GF-D8 (cell line): ENCODE data around the gene NR1D2.

Source experiments
- DNase-seq: peaks from one replicate; lab custom pipeline; 2025; lab: John Stamatoyannopoulos, UW

Gene NR1D2

DNA sequence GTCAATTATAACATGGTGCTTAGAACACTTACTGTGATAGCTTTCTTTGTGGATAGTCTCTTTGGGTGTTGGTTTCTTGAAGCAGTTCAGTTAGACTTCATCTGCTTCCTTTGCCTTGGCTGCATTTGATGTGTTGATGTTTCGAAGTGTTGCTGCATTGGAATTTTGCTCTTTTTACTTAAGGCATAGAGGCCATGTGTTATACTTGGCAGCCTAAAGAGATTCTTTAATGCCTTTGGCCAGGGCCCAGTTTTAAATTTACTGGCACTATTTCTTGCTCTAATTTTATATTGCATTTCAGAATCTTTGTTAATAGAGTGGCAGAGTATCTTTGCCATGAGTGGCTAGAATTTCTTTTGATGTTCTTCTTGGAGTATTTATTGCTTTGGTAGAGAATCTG lies 21.2 kb downstream of the NR1D2 start:
- DNase-seq = no peak

DNA sequence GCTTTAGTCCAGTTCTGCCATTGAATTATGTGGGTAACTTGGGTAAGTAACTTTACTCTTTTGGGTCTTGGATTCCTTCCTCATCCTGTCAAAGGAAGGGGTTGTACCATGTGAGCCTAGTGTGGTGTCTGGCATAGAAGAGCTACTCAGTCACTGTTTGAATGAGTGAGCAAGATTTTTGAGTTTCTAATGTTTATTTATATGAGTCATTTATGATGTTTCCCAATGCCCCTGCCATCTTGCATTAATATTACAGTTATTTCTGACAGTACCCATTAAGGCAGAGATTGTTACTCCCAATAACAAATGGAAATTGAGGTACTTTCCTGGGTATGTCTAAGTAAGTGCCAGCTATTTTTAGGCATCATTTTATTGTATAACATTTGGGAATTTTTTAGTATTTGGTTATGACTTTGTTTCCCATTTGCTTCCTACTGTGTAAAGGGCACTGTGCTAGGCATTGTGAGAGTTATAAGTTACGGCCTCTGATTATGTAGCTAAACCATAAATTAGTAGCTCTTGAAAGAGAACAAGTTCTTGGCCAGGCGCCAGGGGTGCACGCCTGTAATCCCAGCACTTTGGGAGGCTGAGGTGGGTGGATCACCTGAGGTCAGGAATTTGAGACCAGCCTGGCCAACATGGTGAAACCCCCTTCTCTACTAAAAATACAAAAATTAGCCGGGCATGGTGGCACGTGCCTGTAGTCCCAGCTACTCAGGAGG lies 23.5 kb downstream of the NR1D2 start:
- no peak for DNase-seq

DNA sequence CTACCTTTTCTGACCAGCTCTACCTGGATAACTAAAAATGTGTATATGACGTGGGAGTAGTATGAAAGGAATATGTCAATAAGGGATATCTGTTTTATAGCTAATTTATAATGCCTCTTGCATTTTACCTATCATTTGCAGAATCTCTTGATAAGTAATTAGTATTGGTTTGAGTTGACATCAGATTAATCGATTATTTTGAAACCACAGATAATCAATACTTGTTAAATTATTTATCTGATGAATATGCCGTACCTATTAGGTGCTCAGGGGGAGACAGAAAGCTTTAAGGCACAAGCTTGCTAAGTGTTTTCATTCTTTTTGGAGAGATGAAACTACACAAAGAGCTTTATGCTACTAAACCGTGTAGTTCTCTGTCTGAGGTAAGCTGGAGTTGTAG lies 24.3 kb downstream of the NR1D2 start:
- DNase-seq = no peak

DNA sequence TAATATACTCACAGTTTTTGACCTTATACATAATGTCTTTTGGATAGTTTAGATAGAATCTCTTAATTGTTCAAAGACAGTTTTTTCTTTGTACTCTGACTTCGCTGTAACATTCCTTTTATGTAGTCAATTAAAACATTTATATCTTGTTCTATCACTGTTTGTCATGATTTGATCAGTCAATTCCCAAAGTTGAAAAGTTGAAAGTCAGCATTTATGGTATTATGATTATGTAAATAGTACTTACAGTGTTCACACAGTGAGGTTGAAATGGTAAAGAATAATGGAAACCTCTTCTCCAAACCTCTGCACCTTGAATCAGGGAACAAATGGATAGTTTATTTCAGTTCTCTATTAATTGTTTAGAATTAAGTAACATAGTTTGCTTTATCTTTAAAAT lies 26.6 kb downstream of the NR1D2 start:
- no peak for DNase-seq

DNA sequence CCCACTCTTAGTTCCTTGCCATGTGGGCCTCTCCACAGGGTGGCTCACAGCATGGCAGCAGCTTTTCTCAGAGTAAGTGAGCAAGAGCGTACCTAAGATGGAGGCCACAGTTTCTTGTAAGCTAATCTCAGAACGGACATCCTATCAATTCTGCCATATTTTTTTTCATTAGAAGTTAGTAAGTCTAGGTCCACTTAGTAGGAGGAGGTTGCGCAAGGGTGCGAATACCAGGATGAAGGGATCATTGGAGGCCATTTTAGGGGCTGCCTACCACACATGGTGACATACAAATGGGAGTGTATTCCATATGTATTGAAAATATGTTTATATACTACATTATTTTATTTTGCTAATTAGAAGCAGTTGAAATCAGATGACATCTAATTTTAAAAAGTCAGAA lies 31.5 kb downstream of the NR1D2 start:
- no peak for DNase-seq

DNA sequence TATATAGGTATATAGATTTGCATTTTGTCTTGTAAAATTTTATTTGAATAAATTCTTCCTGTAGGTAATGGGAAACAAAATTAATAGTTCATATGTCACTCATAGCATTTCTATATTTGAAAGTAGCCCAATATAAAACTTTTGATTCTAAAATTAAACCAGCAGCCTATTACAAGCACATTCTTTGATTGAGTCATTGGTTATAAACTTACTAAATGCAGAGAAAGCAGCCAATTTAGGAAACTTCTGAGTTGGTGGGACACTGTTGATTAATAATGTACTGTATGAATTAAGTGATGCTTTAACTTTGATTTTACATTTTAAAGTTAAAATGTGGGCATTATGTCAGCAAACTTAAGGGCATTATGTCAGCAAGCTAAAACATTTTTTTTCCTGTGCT lies 34.5 kb downstream of the NR1D2 start:
- no peak for DNase-seq

DNA sequence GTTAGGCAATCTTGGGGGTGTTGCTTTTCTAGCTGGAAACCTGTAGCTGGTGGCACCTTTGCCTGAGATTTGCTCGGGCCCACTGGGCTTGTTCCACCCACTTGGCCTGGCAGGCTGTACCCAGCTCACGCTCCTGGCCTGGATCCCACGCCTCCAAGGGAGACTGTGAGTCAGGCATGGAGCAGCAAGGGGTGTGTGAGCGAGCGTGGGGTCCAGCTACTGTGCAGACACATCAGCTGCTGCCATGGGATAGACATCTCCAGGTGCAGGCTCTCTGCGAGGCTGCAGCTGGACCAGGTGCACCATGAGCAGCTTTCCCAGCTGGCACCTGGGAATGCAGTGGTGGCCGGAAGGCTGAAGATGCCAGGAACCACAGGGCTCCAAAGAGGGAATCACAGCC lies 36.0 kb downstream of the NR1D2 start:
- DNase-seq = no peak

DNA sequence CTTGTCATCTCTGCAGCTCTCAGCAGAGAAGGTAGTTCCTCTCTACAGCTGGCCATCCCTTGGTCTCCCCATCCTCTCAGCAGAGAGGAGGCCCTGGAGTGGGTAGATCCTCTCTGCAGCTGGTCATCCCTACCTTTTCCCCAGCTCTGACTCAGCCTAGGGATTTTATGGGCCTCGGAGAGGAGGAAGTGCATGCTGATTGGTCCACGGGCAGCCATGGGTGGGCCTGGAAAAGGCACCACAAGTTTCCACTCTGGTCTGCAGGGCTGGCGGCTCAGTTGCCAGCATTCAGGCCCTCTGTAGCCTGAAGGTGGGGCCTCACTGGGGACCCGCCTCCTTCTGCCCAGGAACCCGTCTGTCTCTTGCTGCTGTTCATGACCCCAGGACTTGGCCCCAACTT lies 36.9 kb downstream of the NR1D2 start:
- no peak for DNase-seq

DNA sequence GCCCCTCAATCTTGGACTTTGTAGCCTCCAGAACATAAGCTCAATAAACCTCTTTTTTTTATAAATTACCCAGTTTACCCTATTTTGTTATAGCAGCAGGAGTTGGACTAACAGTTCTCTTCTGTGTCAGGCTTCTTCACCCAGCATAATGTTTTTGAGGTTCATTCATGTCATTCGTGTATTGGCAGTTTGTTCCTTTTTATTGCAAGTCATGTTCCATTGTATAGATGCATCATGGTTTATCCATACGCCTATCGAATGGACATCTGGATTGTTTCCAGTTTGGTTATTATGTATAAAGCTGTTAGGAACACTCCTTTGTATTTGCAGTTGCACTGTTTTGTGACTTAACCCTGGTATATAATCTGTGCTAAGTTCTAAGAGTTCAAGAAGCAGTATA lies 39.8 kb downstream of the NR1D2 start:
- DNase-seq = no peak

DNA sequence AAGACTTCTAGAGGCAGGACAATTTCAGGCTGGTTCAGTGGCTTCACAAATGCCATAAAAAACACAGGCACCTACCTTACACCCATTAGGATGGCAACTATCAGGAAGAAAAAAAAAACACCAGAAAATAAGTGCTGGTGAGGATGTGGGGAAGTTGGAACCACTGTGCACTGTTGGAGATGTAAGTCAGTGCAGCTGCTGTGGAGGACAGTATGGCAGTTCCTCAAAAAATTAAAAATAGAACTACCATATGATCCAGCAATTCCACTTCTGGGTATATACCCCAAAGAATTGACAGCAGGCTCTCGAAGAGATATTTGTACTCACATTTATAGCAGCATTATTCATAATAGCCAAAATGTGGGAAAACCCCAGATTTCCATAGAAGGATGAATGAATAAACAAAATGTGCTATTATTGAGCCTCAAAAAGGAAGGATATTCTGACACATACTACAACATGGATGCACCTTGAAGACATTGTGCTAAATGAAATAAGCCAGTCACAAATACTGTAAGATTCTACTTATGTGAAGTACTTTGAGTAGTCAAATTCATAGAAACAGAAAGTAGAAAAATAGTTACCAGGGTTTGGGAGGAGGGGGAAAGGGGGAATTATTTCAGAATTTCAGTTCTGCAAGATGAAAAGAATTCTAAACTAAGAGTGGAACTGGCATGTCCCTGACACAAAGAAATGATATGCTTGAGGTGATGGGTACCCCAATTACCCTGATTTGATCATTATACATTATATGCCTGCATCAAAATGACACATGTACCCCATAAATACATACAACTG lies 40.9 kb downstream of the NR1D2 start:
- DNase-seq = no peak

DNA sequence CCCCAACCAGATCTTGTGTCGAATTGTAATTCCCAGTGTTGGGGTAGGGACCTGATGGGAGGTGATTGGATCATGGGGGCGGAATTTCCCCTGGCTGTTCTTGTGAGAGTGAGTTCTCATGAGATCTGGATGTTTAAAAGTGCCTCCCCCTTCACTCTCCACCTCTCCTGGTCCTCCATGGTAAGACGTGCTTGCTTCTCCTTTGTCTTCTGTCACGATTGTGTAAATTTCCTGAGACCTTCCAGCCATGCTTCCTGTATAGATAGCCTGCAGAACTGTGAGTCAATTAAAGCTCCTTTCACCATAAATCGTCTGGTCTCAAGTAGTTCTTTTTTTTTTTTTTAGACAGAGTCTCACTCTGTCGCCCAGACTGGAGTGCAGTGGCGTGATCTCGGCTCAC lies 42.3 kb downstream of the NR1D2 start:
- DNase-seq = peak; percentile 84

DNA sequence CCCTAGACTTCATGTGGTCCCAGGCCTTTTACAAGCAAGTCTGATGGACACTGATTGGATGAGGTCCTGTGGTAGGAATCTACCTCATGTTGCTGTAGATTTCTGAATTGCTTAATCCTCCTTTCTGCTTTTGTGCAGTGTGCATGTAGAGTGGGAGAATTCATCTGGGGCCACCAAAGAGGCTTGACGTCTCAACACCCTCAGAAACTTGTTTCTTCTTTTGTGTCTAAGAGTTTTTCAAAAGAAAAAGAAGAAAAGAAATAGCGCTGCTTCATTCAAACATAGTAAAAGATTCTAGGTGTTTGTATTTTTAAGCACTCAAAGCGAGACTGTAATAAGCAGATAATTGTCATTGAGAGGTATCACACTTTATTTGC lies 46.2 kb downstream of the NR1D2 start:
- DNase-seq = peak; percentile 19

DNA sequence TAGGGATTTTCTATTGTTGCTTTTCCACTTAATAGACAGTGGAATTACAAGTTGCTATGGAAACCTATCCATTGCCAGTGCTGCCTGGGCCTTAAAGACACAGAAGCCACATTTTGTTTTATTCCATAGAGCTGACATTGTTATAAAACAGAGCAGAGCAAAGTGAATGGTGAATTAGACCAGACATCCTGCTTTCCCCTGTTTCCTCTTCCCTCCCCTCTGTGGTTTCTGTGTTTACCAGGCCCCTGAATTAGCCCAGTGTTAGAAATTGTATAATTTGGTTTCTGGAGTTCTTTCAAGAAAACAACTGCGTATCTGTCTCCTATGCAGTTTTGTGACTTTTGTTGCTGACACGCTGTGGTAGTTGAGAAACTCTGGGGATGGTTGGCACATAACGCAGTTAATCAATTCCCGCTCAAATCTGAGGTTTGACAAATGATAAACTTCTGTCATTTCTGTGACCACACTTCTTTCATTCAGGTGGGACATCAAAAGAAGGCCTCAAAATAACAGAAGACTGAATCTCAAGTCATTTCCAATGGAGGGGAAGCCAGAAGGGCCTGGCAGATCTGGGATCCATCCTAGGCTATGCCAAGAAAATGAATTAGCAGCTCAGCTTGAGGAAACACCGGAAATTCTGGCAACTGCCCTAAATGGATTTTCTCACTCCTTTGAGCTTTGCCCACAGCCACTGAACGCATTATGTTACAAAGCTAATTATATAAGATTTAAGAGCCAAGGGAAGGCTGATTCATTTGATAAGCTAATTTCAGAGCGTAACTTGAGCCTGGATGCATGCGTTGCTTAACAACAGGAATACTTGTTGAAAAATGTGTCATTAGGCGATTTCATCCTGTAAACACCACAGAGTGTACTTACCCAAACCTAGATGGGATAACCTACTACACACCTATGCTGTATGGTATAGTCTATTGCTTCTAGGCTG lies 46.9 kb downstream of the NR1D2 start:
- DNase-seq = no peak

DNA sequence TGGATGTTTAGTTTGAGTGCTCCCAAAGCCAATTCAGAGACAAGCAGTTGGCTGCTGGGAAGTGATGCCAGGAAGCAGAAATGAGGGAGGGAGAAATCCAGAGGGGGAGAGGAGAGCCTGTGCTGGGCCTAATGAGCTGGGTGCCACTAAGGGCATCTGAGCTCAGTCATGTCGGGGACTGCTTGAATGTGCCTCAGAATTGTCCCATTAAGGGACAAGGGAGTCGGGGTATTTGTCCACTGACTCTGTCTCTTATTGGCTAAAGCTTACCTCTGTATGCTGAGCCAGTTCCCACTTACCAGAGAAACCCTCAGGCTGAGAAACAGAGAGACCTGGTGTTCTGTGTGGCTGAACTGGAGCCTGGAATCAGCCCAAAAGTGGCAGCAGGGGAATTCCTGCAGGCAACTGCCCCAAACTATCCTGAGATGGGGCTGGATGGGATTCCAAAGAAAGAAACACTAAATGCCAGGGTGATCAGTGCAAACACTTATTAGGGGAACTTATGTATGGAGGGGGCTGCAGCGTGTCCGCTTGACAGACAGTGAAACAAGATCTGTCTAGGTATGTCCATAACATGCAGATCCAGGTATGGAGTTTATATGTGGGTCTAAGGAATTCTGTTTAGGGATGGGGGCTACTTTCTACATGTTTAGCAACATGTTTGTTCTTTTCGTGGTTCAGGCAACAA lies 48.6 kb downstream of the NR1D2 start:
- DNase-seq = no peak

DNA sequence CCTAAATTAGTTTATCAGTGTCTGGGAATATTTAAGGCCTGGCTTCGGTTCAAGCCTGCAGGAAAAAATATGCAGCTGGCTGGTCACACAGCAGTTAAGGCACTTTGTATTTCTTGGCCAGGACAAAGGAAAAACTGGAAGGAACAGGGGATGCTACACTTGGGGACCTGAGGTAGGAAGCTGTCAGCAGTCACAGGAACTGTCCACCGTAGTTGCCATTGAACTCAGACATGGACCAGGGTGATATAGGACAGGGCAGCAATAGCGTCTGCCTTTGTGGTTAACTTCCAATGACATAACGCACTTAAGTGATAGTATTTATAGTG lies 49.1 kb downstream of the NR1D2 start:
- no peak for DNase-seq

DNA sequence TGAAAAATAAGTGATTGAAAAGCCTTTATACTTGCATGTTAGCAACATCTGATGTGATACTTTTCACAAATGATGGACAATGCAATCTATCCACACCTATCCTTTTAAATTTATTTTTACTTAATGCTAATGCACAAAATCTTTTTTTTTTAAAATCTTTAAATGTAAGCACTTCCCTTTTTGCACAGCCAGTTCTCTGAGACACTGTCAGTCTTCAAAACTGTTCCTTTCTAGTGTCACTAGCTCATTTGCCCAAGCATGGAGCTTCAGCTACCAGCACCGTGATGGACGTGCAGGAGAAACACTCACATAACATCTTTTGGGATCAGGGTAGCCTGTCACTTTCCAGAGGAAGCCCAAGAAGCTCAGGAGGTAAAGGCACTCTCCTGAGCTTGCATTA lies 50.1 kb downstream of the NR1D2 start:
- DNase-seq = no peak

DNA sequence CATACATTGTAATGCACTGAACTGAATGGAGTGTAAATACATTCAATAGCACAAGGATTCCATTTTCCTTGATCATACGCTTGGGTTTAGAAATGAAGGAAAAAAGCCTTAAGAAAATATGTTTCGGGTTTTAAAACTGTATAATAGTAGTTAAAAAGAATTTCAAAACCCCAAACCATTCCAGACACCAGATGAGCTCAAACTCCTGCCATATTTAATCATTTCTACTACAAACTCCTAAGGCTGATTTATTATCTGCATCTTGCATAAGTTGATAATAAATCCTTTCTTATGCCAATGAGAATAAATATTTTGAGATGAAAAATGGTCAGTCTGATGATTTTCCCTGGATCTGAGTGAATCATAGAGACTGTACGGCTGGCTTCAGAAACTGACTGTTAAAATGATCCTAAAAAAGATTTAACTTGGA lies 51.0 kb downstream of the NR1D2 start:
- no peak for DNase-seq

DNA sequence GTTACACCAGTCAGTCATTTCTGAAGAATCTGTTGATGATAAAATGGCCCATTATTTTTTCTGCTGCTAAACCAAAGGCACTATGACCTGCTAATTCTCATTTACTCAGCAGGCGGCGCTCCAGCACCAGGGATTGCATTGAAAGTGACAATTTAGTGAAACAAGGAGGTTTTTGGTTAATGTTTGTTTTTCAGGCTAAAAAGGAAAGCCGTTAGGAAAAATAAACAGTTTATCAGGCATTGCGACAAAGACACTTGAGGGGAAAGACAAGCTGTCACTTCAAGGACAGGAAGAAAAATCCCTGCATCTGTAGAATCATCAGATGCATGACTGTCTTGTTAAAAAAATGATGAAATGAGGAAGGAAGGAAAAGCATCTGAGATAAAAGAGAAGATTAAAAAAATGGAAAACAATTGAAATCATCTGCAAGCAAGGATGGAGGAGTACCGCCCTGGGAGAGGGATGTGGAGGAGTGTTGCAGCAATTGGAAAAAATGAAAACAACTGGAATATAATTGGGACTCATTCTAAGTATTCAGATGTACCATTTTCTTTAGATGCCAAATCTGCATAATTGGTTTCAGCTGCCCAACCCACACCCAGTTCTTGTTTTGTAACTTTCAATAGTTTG lies 54.0 kb downstream of the NR1D2 start:
- no peak for DNase-seq

DNA sequence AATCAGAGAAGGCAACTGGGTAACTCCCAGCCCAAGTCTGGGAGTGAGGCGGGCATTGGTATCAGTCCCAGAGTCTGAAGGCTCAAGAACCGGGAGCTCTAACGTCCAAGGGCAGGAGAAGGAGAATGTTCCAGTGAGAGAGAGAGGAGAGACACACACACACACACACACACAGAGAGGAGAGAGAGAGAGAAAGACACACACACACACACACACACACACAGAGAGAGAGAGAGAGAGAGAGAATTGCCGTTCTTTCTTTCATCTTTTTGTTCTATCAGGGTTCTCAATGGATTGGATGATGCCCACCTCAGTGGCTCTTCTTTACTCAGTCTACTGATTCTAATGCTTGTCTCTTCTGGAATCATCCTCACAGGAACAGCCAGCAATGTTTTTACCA lies 57.0 kb downstream of the NR1D2 start:
- no peak for DNase-seq

DNA sequence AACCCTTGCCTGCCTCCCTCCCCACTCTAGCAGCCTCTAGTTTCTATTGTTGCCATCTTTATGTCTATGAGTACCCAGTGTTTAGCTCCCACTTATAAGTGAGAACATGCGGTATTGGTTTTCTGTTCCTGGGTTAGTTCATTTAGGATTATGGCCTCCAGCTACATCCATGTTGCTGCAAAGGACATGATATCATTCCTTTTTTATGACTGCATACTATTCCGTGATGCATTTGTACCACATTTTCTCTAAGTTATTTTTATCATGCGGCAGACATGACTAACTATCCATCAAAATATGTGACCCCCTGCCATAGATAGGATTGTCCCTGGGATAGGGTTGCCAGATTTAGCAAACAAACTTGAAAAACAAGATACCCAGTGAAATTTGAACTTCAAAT lies 58.4 kb downstream of the NR1D2 start:
- DNase-seq = no peak

DNA sequence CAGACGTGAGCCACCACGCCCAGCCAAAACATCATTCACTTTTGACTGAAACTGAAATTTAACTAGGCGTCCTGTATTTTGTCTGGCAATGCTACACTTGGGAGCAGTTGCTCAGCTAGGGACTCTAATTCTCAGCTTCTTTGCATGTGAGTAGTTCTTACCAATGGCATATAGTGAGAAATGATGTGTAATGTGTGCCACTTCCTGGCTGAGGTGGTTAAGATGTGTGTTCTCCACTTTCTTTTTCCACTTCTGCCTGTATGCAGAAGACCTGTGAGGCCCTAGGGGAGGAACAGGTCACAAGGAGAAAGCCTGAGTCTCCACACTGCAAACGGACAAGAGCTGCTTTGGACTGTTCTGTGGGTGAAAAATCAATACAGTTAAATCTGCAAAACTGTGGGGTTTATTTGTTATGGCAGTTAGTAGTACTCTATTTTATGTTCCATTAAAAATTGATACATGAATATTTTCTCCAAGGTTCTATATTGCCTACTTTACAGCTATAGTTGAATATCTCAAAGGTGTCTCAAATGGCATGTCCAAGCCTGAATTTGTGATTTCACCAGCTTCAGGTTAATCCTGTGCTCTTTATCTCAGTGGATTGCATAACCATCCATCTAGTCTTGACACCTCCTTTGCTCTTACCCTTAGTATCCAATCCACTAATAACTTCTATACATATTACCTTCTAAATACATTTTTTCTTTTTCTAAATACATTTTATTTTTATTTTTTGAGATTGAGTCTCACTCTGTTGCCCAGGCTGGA lies 59.3 kb downstream of the NR1D2 start:
- no peak for DNase-seq
